Stimulated activated CD8-positive, alpha-beta memory T cell treated with anti-CD3 and anti-CD28 coated beads, Interleukin-12 subunit alpha, Interleukin-12 subunit beta, amount 100 ng/mL, for 24 hours (primary cell): ENCODE measurements around the gene TRIM15.

Experiments
- DNase-seq: peaks from one replicate; pipeline ENCODE4 v3.0.0-alpha.2; 2020; ENCODE audit errors: extremely low read depth

The TRIM15 gene

DNA sequence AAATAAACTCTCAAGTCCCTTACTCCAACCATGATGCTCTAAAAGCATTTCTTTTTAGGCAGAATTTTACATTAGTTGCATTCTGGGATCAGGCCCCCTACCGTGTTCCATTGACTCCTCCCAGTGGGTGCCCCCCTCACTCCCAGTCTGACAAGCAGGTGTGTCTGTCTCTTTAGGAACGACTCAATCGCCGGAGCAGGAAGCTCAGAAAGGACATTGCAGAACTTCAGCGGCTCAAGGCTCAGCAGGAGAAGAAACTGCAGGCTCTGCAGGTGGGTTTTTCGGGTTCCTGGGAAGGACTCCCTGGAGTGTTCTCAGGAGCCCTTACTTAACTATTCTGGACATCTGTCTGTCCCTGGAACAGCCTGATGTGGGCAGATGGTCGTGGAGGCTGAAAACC is 17.5 kb upstream of the TRIM15 start:
- no peak for DNase-seq

DNA sequence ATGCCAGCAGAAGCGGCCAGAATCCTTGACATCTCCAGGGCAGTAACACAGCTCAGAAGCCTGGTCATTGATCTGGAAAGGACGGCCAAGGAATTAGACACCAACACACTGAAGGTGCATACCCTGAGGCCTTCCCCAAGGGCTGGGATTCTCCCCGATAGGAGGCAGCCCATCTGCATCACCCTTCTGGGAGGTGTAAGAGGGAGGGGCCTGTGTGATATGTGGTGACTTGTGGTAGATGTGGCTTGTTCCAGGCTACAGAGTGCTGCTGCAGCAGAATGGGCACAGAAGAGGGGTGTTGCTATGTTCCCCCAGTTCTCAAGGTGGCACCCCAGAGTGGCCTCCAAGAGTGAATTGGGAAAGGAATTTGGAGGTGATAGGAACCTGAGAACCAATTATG is 16.2 kb upstream of the TRIM15 start:
- DNase-seq: no peak

DNA sequence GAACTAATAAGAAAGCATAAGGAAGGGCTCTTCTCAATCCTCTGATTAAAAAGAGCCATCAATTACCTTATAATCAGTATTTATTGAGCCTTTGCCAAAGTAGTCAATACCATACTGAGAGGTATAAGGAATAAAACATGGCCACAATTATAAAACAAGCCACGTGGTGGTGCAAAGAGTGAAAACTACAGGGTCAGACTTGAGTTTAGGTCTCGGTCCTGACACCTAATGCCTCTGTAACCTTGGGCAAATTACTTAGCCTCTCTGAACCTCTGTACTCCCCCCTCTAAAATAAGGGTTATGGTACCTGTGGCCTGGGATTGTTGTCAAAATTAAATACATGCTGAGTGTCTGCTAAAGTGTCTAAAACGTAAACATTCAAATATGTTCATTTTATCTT is 14.1 kb upstream of the TRIM15 start:
- no peak for DNase-seq

DNA sequence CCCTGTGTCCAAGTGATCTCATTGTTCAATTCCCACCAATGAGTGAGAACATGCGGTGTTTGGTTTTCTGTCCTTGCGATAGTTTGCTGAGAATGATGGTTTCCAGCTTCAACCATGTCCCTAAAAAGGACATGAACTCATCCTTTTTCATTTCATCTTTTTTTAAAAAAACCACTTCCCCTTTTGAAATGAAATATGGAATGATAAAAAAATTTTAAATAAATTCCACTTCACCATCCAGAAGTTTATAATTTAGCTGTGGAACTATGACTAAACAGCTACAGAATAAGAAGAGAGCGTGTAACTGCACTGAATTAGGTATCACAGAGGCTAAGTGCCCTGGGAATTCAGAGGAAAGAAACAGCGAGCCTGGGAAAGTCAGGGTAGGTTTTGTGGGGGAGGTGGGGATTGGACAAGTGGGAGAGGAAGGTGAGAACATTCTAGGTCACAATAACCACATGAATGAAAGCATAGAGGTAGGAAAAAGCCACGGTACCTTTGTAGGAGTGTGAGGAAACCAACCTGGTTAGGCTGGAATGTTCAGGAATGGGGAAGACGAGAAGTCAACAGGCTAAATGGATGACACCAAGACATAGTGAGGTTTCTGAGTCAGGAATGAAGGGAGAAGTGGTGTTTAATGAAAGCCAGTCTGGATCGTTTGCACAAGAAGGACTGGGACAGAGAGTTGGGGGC is 13.3 kb upstream of the TRIM15 start:
- no peak for DNase-seq

DNA sequence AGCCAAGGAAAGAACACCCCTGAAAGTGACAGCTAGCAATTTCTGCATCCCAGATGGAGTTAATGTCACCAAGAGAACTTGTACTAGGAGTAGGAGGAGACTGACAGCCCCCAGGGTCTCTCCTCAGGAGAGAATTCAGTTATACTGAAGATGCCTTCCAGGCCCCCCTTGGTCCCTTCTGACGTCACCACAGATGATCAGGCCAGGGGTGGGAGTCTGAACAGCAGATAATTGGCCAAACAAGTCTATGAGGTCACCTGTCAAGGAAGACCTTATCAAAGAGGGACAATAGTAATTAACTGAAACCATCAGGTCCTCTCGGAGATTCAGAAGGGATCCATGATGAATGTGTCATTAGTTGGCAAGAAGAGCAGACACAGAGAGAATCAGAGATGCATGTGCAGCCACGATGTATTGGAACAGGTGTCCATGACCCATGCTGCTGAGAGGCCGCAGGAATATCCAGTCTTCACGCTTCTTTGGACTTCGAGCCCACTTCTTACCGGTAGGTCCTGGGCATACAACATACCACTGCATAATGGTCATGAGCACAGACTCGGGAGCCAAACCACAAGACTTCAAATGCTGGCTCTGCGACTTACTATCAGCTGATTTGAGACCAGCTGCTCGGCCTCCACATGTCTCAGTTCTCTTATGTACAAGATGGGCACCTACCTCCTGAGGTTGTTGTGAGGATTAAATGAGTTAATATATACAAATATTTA is 12.5 kb upstream of the TRIM15 start:
- no peak for DNase-seq

DNA sequence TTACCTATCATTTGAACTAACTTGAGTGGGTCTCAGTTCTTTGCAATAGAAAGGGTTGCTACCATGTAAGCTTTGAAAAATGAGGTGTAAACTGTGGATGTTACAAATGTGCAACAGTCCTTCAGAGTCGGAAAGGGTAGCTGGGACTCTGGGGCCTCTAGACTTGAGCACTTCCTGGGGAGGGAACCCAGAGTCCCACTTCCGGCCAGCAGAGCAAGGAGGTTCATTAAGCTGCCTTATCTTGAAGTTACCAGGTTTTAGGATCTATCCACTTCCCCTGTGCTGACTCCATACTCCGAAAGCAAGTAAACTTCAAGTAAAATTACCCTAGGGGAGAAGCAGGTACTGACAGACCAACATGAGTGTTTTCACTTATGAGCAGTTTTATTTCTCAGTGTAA is 11.8 kb upstream of the TRIM15 start:
- DNase-seq: no peak

DNA sequence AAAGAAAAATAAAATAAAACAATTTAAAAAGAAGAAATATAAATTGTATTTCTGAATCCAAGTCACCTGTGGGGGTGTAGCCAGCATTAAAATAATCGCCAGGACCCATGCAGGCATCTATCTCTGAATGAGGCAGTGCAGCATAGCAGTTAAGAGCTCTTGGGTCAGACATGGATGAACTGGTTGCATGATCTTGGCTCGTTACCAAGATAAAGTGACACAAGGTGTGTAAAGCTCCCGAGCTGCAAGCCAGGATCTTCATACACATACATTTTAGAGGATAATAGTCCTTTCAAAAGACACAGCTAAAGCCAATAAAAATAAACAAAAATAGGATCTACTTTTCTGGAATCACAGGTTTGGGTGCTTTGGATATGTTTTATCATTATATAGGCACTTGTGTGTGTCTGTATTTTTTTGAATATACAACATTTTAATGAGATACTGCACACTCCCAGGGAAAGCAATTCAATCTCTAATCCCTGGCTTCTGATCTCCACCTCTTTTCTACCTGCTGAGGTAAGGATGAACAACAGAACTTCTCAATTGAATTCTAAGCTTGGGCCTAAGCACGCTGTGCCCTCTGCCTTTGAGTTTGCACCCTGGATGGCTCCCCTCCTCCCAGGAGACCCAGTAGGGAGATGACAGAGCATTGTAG is 11.2 kb upstream of the TRIM15 start:
- DNase-seq: no peak

DNA sequence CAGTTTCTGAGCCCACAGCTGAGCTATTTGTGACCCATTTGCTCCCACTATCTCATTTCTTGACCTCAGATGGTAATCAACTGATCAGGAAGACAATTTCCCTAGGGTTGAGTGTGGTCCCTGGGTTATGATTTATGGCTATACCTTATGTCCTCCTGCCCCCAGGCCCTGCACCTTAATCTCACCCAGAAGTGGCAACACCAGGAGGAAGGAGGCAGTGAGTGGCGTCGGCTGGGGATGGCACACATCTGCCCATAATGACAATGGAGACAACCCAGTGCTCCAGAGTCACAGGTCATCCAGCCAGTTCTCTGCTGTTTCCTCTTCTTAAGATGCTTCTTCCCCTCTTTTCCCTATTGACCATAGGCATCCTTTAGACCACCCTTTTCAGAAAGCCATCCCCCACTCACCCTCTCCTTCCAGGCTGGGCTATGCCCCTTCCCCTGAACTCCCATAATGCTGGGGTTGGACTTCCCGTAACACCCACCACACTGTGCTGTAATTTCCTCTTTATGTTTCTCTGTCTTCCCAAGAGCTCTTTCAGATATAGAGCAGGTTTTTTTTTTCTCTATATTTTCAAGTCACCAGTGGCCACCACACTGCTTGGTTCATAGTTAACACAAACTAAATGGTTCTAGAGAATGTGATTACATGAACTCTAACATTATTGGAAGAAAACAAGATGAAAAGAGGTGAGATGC is 10.3 kb upstream of the TRIM15 start:
- no peak for DNase-seq

DNA sequence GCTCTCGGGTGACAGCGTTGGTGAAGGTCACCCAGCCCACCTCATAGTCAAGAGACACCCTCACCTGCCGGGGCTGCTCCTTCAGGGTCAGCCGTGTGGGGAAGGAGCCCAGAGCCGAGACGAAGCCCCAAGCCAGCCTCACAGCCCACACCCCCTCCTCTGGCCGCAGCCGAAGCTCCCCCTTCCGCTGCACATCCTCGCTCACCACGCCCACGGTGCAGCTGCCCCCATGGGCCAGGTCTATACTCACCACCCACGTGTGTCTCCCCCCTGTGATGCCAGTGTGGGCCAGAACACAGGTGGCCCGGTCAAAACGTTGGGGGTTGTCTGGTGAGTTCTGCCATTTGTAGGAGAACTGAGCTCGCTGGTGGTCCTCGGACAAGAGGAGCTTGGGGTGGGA is 9.3 kb upstream of the TRIM15 start:
- no peak for DNase-seq

DNA sequence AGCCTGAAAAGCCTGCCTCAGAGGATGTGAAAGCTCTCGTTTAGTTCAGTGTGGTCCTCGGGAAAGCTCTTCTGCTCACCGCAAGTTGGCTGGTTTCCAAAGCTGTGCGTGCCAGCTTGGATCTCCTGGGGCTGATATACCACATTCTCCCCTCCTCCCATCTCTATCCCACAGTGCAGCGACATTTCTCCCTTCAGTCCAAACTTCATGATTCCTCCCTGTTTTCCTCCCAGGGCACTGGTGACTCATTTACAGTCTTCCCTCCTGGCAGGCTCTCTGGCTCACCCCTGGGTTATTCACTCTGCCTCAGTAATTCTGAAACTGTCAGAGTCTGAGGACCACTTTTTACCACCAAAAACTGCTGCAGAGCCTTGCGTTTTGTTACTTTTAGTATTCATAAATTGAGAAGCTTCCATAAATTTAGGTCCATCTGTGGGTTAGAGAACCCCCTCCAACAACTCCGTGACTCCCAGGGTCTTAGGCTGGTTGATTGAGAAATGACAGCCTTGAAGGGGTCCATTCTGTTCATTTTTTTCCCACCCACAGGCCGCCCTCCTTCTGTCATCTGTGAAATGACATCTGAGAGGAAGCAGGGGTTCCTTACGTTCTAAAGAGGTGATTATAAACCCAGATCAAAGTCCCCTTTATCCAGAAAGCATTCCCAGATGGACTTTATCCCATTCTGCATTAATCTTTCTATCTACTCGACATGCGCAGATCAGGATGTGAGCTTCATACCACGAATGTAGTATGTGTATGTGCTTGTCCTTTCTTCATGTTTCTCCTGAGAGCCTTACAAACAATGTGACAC is 8.4 kb upstream of the TRIM15 start:
- no peak for DNase-seq

DNA sequence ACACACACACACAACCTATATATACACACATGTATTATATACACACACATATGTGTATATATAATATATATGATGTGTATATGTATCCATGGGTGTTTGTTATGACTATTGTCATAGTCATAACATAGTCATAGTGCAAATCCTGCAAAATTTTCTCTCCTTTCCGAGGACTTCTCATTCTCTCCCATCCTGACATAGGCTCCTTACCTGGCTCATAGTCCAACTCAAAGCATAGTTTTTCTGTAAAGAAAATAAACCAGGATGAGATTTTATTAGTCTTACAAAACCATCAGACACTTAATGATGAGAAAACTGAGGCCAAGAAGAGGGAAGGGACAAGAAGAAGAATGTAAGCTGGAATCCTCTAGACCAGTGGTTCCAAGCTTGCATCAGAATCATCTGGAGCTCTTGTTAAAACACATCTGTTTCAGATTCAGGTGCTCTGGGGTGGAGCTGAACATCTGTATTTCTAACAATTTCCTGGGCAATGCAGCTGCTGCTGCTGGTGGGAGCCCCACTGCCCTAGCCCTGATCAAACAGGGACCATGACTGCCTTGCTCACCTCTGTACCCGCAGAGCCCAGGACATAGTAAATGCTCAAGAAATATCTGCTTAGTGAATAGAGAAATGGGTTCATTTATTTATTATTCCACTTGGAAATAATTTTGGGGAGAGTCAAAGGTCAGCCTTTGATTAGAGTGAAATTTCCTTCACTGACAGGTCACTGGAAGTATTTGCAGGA is 7.7 kb upstream of the TRIM15 start:
- DNase-seq: no peak

DNA sequence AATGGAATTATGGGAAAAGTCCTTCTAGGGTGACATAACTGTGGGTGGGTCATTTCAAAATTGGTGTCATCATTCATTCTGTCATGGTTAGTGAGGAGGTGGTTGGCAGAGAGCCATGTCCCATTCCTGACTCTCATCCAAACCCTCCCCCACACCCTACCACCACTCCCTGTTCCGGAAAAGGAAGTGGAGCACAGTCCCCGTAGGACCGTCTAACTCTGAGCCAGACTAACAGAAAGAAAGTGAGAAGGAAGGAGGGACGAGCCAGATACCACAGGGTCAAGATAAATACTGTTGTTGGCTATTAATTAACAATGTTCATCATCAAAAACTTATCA is 7.1 kb upstream of the TRIM15 start:
- DNase-seq: no peak

DNA sequence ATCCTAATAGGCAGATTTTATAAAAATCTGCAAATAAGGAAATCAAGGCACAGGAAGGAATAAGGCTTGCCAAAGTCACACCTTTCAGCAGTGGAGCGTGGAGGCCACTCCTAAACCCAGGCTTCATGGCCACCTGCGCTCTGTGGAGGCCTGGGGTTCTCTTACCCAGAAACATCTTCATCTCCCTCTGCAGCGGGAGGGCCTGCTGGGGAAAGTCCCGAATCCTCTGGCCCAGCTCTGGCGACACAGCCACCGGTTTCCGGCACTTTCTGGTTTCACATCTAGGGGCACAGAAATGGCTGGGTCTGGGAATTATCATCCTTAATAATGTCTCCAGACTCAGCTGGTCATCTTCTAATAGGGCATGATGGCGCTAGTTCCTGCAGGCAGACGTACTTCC is 6.6 kb upstream of the TRIM15 start:
- no peak for DNase-seq

DNA sequence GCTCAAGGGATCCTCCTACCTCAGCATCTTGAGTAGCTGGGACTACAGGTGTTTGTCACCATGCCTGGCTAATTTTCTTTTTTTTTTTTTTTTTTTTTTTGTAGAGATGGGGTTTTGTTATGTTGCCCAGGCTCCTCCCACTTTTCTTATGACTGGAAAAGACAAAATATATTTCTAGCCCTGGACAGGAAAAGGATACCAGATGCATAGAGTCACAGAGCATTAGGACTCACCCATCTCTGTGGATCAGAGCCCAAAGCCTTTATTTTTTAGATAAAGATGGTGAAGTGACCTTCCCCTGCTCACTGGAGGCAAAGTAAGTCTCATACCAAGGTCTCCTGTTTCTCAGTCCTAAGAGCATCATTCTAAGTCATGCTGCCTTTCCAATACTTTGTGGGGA is 5.8 kb upstream of the TRIM15 start:
- DNase-seq: no peak

DNA sequence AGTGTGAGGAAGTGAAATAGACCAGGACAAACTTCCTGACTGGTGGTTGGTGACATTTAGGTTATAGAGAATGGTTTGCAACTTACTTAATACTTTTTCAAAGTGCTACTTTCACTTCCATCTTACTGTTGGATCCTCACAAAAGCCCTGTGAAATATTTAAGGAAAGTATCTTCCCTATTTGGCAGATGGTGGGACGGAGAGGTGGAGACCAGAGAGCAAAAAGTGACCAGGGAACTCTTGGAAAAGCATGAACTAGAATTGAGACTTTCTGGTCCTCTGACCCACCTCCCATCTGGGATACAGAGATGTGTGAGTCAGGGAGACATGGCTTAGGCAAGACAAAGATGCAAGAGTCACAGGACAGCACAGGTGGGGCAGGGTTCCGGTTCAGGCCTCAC is 5.3 kb upstream of the TRIM15 start:
- no peak for DNase-seq

DNA sequence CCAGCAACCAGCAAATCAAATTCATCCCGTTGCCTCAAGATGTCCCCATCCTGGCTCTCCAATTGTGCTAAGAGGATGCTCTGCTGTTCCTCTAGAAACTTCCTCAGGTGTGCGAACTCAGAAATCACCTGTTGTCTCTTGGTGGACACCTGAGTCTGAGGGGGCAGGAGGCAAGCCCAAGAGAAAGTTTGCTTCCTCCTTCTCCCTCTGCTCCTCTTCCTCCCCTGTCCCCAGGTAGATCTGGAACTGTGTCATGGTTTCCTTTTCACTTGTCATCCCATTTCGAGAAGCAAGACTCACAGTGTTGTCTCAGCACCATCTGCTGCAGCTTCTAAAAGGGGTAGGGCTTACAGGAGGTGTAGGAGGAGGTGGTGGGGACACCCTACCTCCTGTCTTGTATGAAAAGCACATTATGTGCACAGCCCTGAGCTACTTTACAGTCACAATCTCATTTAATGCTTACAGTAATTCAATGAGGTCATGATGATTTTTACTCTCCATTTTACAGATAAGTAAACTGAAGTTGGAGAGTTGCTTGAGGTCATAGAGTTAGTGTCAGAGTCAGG is 4.8 kb upstream of the TRIM15 start:
- no peak for DNase-seq

DNA sequence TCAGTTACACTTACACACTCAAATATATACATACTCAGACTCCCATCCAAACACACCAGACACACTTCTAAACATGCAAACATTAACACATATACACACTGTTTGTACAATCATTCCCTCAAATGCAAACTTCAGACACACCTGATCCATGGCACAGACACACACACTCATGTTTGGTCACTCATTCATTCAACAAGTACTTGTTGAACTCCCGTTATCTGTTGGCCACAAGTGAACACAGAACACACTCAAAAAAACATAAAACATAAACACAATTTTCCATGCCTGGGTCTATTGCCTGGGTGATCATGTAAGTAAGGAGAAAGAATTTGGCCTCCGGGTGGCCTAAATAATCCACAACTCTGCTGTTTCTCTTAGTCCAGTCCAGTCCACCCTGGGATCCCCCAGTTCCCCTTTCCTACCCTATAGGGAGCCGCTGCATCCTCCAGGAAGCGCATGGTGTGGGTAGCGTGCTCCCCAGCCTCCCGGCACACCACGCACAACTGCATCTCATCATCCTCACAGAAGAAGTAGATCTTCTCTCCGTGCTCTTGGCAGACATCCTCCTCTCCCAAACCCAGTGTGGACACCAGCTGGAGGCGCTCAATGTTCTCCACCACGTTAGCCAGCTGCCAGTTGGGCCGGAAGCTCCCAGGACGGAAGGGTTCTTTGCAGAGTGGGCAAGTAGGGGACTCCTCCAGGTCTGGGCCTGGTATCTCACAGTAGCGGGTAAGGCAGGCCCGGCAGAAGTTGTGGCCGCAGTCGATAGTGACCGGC is 3.1 kb upstream of the TRIM15 start:
- no peak for DNase-seq

DNA sequence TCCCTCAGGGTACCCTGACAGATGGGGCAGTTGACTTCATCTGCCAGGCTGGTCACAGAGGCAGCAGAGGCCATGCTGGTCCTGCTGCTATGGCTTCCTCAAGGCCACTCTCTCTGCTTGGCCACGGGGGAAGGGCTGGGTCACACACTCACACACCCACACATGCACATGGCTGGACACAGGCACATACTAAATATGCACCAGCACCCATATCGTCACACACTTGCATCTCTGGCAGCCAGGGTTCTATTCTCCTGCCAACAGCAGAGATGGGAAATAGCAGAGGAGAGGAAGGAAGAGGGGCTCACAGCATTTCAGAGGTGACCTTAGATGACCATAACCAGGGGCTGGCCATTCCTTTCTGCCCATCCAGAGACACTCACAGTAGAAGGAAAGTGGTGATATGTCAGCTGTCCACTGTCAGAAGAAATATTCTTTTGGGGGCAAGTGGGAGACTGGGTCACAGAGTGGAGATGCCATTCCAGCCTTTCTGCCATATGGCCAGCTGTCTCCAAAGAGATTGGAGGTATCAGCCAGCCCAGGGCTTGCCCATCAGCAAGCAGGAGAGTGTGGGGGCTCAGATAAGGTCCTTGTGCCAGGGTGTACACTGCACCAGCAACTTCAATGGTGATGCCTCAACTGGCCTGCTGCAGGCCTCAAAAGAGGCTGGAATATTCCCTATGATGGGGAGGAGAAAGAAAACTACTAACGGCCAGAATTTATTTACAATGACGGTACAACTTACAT is 2.4 kb upstream of the TRIM15 start, which contains the start of gene TRIM10:
TSS of gene TRIM10 (minus strand) at position 427 of the 747 bp plus-strand sequence. CDS start at position 74, 353 bp downstream.
- DNase-seq: no peak
